Stimulated activated CD4-positive, alpha-beta T cell treated with anti-CD3 and anti-CD28 coated beads, Interleukin-15, amount 100 ng/mL, for 48 hours (primary cell): ENCODE data around the gene DEFB112.

Source experiments
- DNase-seq, 2 donors: peaks; one replicate each; pipeline ENCODE4 v3.0.0-alpha.2; 2020; ENCODE audit warnings: low read depth in 2 of 2

The DEFB112 gene

GRCh38 chr6:49995278-49995677 lies 54.5 kb downstream of the DEFB112 start:
- no peak for DNase-seq
